HG03139 (cell line): ENCODE data around the gene PPDPF.
A peak's percentile ranks its signal among the peaks of the same experiment; 100 is the strongest.

ENCODE experiments used
- ATAC-seq: cut with Tn5 transposase; IDR thresholded peaks from one replicate; pipeline ENCODE4 v1.9.1; 2021; ENCODE audit not compliant: unreplicated experiment

PPDPF gene

DNA sequence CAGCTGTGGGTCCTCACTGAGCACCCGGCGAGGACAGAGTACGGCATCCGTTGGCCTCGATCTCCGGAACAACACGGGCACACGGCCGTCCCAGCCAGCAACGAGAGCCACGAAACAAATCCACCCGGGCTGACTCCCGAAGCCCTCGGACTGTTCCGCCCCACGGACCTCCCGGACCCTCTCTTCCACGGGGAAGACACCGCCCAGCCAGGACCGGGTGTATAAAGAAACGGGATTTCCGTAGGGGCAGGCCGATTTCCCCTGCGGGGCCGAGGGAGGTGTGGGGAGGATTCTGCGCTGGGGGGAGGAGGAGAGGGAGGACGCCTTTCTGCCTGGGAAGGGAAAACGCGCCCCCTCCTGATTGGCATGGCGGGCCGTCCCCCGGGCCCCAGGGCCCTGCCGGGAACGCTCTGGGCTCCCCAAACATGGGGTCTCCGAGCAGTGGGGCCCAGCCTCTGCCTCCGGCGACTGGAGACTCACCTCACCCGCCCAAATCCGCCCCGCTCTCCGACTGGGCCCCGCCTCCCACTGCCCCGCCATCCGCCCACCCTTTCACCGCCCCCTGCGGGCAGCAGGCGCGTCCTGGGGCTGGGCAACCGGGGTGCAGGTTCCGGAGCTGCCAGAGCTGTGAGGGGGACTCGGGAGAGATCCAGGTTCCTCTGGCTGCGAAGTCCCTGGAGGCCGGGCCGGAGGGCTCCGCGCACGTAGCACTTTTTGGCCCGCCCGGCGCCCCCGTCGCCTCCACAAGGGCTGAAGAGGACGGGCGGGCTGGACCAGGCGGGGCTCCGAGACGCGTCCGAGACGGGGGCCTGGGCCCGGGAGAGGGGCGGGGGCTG lies 679 bp upstream of the PPDPF start:
- ATAC-seq, result peak; percentile 31

DNA sequence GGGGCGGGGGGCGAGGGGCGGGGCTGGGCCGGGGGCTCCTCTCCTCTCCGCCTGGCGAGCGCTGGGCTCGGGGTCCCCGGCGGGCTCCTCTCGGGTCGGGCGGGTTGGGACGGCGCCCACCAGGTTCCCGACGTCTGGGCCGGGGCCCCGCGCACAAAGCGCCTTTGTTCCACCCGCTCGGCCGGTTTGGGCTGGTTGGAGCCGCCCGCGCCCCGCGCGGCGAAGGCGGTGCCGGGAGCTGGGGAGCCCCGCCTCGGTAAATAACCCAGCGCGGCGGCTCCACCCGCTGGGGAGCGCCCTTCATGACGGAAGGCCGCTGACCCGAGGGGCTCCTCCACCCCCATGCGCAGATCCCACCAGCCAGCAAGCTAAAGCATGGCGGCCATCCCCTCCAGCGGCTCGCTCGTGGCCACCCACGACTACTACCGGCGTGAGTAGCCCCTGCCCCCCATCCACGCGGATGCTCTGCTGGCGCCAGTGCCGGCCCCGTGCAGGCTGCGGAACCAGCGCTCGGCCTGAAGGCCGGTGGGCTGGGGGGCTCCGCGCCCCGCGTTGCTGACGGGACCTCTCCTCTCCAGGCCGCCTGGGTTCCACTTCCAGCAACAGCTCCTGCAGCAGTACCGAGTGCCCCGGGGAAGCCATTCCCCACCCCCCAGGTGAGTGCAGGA lies 503 bp downstream of the PPDPF start:
- peak; percentile 38 for ATAC-seq

DNA sequence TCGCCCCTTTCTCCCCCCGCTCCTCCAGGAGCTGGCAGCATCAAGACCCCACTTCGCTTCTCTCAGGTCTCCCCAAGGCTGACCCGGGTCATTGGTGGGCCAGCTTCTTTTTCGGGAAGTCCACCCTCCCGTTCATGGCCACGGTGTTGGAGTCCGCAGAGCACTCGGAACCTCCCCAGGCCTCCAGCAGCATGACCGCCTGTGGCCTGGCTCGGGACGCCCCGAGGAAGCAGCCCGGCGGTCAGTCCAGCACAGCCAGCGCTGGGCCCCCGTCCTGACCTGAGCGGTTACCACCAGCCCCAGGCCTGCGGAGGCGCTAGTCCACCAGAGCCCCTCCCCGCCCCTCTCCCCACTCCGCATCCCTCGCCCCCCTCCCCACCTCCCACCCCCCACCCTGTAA lies 1.0 kb downstream of the PPDPF start:
- ATAC-seq, result no peak

DNA sequence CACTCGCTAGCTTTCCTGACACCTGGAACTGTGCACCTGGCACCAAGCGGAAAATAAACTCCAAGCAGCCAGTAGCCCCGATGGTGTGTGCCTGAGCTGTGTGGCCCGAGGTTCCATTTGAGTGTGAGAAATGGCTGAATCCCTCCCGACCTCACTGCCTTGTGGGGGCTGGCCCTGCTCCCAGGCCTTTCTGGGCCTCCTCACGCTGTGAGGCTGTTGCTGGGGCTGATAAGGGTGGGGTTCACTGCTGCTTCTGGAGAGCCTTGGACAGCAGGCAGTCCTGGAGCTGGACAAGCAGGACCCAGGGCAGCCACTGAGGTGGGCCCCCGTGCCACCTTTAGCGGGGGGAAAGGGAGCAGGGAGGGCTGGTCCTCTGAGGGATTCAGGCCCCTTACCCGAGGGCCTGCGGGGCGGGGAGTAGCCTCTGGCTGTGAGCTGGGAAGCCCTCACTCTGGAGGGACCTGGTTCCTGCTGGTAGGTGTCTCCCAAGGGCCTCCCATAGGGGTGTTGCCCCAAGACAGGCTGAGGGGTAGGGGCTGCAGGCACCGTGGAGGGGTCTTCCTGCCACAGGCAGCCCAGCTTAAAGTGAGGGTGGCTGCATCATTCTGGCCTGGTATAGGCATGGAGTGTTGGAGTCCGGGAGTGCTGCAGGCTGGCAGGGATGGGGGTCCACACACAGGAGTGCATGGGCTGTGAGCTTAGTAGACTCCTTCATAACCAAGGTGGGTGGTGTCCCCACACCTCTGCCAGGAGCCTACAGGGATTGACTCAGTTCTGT lies 1.7 kb downstream of the PPDPF start:
- ATAC-seq, result no peak

DNA sequence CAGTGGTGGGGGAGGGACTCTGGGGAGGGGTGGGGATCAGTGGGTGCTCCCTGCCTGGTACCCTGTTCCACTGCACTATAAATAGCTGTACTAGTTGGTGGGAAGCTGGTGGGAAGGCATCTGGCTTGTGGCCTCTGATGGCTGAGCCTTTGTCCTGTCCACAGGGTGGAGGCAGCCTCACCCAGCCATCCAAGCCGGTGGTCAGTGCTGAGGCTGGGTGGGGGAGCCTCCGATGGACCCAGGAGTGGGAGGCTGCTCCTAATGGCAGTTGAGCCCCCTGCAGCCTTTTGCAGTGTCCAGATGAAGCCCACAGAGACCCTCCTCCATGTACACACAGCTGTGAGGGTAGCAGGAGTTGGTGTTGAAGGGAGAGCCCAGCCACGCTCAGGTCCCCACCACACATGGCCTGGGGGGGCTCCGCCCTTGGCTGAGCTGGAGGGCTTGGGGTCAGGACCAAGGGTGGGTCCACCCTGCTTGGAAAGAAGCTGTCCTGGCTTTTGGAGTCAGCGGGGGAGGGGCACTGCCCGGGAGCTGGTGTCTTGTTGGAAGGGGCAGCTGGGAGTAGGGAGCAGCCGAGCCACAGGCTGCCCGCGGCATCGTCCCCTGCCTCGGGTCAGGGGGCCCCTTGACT lies 2.5 kb downstream of the PPDPF start:
- no peak for ATAC-seq

DNA sequence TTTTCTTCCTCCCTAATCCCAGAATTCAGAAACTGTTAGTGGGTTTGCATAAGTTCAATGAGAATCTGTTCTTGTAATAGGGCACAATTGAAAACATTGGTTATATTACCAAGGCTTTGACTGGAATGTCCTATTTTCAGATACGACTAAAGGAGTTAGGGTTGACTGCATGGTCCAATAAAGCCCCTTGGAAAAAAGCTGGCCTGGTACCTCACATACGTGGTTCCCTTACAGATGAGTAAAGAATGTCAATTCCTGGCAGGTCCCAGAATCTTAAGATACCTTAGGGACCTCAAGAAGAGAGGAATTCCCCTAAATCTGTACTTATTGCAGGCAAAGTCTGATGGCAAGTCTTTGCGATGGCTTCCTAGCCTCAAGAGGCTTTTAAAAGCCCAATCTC lies 4.6 kb downstream of the PPDPF start:
- ATAC-seq, result no peak

DNA sequence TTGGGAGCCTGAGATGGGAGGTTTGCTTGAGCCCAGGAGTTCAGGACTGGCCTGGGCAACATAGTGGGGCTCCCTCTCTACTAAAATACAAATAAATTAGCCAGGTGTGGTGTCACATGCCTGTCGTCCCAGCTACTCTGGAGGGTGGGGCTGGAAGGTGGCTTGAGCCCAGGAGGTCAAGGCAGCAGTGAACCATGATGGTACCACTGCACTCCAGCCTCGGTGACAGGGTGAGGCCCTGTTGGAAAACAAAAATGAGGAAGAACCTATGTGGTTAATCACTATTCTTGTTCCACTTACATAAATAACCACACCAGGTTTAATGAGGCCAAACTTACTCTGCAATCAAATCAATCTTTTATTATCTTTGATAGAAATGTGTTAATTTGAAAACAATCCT lies 5.4 kb downstream of the PPDPF start:
- ATAC-seq, result no peak

DNA sequence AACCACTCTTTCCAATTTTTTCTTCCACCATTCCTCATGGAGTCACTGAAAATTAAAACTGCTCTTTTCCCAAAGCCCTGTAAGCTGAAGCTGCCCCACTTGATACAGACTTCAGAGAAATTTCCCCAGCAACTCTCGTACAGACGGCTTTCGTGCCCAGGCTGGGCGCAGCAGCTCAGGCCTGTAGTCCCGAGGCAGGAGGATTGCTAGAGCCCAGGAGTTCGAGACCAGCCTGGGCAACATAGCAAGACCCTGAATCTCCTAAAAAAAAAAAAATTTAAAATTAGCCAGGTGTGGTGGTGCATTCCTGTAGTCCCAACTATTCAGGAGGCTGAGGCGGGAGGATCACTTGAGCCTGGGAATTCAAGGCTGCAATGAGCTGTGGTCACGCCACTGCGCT lies 6.6 kb downstream of the PPDPF start:
- no peak for ATAC-seq

DNA sequence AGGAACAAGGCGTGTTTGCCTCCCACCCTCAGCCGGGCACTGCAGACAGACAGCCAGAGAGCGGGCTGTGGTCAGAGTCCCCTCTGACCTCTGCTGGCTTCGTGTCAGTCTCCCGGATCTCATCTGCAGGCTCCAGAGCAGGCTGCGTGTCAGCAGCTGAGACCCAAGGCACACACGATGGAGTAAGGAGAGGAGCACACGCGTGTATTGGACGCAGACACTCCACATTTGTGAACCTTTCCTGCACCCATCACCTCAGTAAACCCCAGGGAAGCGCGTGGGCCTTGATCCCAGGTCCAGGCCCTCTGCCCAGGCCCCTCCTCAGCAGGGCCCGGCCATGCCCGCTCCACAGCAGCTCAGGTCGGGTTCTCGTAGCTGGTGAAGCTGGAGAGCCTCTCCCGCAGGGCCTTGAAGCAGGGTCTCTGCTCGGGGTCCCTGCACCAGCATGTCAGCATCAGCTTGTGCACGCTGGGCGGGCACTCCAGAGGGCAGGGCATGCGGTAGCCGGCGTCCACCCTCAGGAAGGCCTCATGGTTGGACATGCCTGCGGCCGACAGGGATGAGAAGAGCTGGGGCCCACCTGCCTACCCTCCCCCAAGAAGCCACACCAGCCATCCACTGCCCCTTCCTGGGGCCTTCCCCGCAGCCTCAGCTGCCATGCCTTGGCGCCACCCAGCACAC lies 8.8 kb downstream of the PPDPF start:
- no peak for ATAC-seq

DNA sequence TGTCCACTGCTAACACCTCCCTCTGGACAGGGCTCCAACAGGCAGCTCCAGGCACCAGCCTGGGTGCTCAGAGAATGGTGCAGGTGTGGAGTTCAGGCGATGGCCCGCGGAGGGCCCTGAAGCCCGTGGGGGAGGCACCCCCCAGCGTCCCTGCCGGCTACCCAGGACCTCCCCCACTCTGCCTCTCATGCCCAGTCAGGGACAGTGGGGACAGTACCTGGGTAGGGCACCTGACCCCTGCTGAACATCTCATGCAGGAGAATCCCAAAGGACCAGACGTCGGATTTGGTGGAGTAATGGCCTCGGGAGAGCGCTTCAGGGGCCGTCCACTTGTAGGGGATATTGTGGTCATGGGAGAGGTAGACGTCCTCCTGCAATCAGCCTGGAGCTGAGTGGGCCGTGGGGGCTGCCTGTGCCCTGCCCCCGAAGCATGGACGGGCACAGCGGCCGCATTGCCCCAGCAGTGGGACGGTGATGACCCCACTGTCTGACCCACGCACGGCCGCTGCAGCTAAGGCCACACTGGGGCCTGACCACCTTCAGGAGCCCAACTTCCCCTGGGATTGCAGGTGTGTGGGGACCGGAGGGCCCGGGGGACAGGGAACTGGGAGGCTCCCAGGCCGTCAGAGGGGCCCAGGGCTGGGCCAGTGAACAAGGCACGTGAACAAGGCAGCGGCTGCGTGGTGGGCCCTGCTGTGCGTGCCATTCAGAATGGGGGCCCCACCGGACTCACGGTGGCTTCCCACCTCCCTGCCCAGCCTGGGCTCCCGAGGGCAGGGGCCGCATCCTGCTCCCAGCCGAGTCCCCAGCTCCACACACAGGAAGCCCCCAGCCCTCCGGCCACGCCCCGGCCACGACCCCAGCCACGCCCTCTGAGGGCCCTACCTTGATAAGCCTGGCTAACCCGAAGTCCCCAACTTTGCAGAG lies 9.6 kb downstream of the PPDPF start:
- no peak for ATAC-seq

DNA sequence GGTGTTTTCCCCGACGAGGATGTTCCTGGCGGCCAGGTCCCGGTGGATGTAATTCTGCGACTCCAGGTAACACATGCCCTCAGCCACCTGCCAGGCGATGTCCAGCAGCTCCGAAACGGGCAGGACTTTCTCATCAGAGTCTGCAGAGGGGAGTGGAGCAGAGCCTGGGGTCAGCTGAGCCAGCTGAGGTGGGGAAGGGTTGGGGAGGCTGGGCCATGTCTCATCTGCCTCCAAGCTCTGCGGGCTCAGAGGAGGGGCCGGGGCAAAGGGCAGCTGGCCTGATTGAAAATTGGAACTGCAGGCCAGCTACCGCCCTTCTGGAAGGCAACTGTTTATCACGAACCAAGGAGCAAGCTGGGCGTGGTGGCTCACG lies 10.2 kb downstream of the PPDPF start:
- ATAC-seq, result no peak

DNA sequence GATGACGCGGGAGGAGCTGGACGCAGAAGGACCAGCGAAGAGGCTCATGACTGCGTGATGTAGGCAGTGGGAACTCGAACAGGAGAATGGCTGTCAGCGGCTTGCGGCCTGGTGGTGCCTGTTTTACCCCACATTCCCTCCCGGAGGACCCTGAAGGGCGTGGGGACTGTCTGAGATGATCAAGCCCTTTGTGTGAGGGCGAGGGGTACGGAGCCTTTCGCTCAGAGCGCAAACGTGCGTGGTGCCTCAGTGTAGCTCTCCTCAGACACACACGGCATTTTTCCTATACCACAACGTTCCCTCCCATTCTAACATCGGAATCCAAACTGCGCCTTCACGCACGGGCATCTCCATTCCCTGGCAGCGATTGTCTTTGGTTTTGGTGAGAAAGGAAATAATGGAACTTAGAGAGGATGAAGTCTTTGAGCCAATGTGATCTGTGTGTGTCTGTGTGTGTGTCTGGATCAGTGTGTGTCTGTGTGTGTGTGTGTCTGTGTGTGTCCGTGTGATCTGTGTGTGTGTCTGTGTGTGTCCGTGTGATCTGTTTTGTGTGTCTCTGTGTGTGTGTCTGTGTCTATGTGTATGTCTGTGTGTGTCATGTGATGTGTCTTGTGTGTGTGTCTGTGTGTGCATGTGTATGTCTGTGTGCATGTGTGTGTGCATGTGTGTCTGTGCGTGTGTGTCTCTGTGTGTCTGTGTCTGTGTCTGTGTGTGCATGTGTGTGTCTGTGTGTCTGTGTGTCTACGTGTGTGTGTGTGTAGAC lies 11.3 kb downstream of the PPDPF start:
- no peak for ATAC-seq

DNA sequence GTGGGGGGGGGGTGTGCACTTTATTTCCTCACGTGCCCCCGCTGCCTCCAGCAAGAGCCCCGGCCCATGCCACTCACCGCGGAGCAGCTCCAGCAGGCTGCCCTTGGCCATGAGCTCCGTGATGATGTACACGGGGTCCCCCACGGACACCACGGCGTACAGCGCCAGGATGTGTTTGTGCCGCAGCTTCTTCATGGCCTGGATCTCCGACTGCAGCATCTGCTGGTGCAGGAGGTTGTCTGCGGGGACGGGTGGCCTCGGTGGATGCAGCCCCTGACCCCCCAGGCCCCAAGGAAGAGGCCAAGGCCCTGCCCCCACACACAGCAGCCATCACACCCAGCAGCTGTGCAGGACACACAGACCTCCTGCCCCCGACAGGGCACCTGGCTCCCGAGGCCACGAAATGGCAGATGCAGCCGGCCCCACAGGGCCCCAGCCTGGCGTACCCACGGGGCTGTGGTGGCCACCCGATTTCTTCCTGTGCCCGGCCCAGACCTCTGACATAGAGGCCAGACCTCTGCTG lies 11.9 kb downstream of the PPDPF start:
- ATAC-seq, result no peak

DNA sequence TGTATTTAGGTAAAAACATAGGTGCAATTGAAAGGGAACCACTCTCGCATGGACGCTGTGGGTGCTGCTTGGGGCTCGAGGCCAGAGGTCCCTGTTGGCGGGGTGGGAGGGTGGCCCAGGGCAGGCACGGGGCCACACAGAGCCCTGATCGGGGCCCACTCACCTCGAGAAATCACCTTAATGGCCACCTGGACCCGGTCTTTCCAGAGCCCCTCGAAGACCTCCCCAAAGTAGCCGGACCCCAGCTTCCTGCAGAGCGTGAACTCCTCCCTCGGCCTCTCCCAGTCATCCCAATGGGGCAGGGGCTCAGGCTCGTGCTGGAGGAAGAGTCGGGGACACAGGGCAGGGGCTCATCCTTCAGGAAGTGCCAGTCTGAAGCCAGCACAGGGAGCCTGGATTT lies 12.8 kb downstream of the PPDPF start:
- no peak for ATAC-seq

DNA sequence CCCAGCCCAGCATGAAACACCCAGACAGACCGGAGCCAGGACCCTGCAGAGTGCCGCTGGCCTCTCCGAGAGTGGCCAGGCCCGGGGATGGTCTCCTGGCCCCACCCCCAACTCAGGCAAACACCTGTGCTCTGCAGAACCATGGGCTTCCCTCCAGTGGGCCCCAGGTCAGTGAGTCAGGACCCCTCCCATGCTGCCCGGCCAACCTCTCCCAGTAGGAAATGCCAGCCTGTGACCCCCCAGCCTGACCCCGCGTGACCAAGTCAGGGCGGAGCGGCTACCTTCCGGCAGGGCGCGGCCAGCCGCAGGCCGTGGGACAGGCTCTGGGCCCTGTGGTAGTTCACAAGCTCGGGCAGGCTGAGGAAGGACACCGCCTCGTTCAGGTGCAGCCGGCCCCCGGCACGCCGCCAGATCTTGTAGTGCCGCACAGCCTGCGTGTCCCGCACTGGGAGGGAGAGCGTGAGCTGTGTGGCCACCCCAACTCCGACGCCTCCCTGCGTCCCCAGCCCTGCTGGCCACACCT lies 13.4 kb downstream of the PPDPF start:
- no peak for ATAC-seq

DNA sequence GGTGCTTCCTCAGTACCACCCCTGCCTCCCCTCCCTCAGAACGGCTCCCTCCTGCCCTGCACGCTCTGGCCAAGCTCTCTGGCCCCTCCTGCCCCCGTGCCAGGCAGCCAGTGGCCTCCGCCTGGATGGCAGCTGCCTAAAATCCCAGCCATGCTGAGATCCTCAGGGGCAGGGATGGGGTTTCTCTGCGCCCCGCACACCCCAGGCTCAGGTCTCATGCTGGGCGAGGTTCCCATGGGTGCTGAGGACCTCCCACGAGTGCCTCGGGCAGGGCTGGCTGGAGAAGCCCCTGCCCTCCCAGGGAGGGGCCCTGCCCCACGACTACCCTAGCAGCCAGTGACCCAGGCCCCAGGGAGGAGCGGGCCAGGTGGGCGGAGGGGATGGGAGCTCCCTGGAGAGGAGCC lies 13.9 kb downstream of the PPDPF start:
- no peak for ATAC-seq

DNA sequence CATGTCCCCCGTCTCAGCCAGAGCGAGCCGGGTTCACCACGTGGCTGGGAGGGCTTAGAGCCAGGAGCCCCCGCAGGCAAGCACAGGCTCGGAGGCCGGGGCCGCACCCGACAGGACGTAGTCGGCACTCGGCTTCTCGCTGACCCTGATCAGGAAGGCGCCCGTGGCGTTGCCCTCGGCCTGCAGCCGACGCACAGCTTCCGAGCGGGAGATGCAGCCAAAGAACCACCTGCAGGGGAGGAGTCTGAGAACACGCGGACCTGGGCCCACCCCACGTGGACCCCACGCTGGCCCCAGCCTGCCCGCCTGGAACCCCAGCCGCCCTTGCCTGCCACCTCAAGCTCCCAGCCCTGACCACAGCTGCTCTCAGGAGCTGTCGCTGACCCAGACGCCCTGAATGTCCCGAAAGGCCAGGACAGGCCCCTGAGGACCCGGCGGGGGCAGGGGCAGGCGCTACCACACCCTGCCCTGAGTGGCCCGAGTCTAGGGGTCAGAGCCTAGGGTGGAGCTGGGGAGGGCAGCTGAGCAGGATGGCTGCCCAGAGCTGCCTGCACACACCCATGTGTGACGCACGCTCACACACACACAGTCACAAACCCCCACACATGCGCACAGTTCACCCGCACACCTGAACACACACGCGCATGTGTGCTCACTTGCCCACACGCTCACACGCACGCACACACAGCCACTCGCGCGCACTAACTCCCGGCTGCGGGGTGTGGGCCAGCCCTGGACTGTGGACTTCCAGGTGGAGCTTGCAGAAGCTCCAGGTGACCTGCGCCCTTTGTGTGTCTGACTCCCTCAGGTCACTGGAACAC lies 14.5 kb downstream of the PPDPF start:
- no peak for ATAC-seq
